ENCODE results near the gene EXPH5.

DNA sequence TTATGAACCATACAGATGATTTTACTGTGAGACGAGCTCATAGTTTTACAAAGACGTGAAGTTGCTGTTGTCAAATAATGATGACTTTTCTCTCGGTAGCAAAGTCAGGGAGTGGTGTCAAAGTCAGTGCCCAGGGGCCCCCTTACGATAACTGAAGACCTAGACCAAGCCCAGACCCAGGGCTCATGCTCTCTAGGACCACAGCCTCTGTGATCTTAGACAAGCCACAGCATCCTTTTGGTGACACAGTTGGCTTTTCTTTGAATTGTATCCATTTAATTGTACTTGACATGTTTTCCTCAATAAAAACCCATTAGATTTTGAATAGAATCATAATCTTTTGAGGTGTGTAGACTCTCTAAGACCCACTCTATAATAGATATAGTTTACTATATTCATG is 77.4 kb downstream of the EXPH5 start:
- no peak for TF ChIP-seq CTCF (IDR thresholded peaks at IDR 0.05)
- no peak for TF ChIP-seq POLR2AphosphoS5 (IDR thresholded peaks at IDR 0.05)
- no peak for TF ChIP-seq POLR2A (IDR thresholded peaks at IDR 0.05)

Data from sigmoid colon (tissue), 4 donors.